Measurements from ENCODE around the gene RNF167.

DNA sequence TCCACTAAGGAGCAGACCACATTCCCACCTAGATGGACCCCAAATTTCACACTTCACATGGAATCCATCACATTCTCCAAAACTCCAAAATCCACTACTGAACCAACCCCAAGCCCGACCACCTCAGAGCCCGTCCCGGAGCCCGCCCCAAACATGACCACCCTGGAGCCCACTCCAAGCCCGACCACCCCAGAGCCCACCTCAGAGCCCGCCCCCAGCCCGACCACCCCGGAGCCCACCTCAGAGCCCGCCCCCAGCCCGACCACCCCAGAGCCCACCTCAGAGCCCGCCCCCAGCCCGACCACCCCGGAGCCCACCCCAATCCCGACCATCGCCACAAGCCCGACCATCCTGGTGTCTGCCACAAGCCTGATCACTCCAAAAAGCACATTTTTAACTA lies 6.4 kb upstream of the RNF167 start:
- TF ChIP-seq, protein P1, sequence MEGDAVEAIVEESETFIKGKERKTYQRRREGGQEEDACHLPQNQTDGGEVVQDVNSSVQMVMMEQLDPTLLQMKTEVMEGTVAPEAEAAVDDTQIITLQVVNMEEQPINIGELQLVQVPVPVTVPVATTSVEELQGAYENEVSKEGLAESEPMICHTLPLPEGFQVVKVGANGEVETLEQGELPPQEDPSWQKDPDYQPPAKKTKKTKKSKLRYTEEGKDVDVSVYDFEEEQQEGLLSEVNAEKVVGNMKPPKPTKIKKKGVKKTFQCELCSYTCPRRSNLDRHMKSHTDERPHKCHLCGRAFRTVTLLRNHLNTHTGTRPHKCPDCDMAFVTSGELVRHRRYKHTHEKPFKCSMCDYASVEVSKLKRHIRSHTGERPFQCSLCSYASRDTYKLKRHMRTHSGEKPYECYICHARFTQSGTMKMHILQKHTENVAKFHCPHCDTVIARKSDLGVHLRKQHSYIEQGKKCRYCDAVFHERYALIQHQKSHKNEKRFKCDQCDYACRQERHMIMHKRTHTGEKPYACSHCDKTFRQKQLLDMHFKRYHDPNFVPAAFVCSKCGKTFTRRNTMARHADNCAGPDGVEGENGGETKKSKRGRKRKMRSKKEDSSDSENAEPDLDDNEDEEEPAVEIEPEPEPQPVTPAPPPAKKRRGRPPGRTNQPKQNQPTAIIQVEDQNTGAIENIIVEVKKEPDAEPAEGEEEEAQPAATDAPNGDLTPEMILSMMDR (conservative IDR thresholded peaks at IDR 0.05): no peak
- TF ChIP-seq EZH2 (IDR thresholded peaks at IDR 0.05; ENCODE audit: low read depth): no peak
